8988T (cell line): ENCODE results near the gene PPARGC1A.

Experiments
- DNase-seq: peaks from one replicate; pipeline ENCODE4 v3.0.0; 2011

Gene PPARGC1A

GRCh38 chr4:23909671-23910070 lies 19.8 kb upstream of the PPARGC1A start:
- DNase-seq: no peak

DNA sequence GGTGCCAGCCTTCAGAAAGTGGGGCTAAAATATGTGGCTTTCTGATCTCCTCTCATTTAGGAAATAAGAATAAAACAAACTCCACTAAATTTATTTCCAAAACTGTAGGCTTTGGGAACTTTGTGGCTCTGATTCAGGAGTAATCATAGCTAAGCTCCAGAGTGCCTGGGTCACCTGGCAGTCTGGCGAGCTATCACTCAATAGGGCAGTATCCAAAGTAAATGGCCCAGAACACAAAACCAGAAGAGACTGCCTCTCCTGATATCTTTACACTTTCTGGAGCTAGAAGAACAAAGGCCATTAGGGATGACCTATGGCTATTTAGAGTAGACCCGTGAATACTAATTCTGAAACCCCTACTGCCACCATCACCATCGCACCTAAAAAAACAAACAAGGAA lies 17.0 kb upstream of the PPARGC1A start:
- DNase-seq: no peak

DNA sequence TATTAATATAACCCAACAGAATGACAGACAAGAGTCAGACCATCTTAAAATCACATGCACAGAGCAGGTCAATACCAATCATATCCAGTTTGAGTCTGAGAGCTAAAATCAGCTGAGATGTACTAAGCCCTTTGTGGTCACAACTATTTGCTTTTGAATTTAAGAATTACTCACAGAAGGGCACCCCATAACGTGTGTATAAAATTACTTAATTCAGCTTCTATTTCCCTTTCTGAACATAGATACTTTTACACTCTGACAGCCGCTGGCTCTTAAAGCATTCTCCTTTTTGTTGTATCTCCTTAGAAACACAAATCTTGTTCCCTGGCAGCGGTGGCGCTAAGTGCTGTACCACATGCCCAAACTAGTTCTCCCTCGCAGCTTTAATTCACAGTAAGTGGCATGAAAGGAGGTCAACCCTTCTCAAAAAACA lies 14.8 kb upstream of the PPARGC1A start:
- DNase-seq: no peak

- no peak for DNase-seq
Measured at GRCh38 chr4:23903859-23904438, 14.1 kb upstream of the PPARGC1A start.

DNA sequence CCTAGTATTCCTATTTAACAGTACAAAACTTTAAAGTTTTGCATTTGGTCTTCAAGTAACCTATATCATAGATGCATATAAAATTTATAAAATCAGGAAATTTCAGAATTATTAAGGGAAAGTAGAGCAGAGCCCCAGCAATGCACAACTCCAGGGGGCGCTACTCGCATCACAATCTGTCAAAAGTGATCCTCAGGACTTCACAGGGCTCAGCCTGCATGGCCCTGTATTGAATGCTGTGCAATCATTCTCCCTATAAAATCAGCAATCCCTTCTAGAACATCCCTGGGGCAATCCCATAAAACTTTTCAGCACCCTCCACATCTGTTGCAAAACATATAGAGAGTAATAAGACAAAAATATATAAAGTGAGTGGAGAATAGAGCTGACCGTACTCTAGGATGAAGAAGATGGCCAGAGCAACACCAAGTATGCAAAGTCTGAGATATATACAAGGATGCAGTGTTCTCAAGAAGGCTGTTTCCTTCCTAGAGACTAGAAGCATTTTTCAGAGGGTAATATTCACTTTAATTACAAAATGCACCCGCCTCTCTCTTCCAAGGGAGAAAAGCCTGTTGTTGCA lies 12.5 kb upstream of the PPARGC1A start:
- DNase-seq: no peak

- no peak for DNase-seq
Measured at GRCh38 chr4:23900636-23901035, 10.8 kb upstream of the PPARGC1A start.

DNA sequence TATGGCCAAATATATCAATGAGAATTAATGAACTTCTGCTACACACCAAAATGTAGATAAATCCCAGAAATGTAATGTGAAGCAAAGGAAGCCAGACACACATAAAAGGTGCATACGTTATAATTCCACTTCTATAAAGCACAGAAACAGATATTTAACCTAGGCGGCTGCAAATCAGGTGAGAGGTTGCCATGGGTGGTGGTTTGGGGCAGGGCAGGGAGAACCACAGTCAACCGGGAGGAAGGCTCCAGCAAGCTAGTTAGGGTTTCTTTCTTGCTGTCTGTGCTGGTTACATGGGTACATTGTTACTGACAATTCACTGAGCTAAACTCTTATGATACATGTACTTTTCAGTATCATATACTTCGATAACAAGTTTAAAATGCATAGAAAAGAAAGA lies 9.7 kb upstream of the PPARGC1A start:
- DNase-seq: no peak

DNA sequence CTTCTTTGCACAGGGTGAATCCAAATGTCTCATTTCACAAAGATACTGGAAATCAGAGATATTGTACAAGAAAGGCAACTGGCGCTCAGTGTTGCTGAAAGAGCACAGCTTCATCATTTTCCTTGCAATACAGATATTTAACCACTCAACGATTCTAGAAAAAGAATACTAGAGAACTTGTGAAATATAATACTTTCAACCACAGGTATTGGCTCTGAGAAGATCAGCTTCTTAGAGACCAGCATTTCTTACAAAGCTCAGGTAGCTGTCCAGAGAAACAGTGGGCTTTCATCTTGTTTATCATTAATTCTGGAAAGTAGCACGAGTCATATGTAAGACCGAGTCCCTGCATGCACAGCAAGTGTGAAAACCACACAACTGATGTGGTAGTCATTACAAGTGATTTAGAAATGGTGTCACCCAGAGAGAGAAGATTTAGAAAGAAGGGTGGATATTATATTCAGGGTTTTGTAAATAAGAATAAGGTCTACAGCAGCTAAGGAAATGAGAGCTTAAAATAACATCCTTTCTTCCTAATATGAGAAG lies 7.8 kb upstream of the PPARGC1A start:
- DNase-seq: no peak

DNA sequence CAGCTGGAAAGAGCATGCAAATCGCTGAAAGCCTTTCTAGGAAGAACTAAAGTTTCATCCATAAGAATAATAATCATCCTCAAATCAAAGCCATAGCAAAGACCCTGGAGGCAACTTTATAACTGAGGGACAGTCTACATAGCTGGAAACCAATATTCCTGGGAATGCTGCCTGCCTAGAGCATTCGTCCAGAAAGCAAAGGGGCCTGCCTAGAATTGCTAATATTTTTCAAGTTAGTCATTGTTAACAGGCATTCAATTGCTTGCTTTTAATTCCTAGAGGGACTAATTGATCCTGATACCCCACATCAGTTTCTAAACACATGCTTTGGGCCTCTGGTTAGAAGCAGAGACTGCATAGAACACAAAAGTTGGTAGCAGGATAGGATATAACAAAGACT lies 4.2 kb upstream of the PPARGC1A start:
- no peak for DNase-seq

DNA sequence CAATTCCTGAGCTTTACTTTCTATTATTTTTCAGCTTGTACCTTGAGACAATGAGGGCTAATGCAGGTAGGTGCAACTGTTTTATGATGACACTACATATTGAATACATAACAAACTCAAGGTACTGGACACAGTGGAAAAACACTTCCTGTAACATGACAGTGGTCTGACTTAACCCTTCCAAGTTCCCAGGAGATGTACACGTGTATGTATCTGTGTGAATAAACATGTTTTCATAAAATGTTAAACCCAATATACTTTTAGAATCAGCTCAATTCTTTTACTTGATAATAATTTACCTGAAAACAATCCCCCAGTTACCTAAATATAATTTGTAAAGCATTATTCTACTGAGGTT lies 1.2 kb upstream of the PPARGC1A start:
- DNase-seq: no peak

DNA sequence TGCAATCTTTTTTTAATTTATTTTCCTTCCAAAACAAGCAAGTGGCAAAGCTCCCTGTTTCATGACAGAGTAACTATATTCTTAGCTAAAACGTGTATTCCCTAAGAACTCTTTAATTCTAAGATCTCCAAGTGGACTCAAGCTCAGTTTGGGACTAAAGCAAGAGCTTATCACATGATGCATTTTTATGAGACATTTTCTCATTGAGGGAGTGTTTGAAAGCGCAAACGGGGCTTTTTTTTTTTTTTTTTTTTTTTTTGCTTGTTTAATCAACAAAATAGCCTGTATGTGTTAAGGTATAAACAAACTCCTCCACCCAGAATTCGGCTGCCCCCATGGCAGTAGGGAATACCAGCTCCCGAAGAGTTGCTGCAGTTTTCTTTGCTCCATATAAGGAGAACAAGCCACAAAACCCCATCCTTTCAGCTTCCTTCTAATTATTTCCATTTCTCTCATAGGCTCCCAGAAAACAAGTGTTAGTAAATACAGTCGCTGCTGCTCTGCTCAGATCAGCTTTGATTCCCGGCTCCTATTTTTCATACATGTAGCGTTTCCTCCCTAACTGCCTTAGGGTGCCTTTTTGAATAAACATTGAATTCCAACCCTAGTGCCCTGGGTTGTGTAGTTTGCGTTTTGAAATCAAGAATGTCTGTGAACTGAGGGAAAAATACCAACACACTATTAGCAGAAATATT lies 669 bp upstream of the PPARGC1A start:
- no peak for DNase-seq

GRCh38 chr4:23889391-23889790 lies 456 bp downstream of the PPARGC1A start:
- no peak for DNase-seq

- DNase-seq: no peak
Measured at GRCh38 chr4:23888421-23889319, 1.2 kb downstream of the PPARGC1A start.

GRCh38 chr4:23887989-23888388 lies 1.9 kb downstream of the PPARGC1A start:
- no peak for DNase-seq

- no peak for DNase-seq
Measured at GRCh38 chr4:23887173-23887572, 2.7 kb downstream of the PPARGC1A start.

- DNase-seq: no peak
Measured at GRCh38 chr4:23885943-23886590, 3.8 kb downstream of the PPARGC1A start.

DNA sequence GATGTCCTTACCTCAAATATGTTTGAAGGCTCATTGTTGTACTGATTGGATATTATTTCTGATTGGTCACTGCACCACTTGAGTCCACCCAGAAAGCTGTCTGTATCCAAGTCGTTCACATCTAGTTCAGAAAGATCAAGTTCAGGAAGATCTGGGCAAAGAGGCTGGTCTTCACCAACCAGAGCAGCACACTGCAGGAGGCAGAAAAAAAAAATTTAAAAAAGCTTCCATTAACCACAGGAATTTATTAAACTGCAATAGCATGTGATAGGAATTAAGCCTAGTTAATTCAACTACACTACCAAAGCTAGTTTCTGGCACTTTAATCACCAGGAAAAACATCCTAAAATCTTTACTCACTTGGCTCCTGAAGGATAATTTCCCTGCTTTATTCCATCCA lies 5.1 kb downstream of the PPARGC1A start:
- DNase-seq: no peak

- no peak for DNase-seq
Measured at GRCh38 chr4:23884261-23884660, 5.6 kb downstream of the PPARGC1A start.

DNA sequence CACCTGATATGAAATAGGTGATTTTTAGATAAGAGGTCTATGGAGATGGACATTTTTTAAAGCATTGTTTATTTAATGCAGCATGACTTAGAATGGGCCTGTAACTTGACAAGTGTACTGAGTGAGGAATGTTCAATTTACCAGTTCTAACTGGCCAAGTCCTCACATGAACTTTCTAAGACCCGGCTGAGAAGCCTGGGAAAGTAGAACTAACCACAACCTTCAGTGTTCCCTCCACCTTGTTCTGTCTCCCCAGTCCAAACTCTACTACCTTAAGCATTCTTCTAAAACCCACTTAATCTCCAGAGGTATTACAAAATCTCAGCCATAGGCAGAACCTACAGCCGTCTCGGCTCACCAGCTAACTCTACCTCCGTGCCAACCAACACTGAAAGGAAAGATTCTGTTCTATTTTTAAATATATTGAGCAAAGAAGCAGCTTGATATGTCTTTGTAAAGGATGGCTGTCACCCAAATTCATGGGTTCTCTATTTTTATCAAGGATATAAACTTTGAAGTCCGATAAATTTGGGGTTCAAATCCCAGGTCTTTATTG lies 6.8 kb downstream of the PPARGC1A start:
- DNase-seq: no peak

DNA sequence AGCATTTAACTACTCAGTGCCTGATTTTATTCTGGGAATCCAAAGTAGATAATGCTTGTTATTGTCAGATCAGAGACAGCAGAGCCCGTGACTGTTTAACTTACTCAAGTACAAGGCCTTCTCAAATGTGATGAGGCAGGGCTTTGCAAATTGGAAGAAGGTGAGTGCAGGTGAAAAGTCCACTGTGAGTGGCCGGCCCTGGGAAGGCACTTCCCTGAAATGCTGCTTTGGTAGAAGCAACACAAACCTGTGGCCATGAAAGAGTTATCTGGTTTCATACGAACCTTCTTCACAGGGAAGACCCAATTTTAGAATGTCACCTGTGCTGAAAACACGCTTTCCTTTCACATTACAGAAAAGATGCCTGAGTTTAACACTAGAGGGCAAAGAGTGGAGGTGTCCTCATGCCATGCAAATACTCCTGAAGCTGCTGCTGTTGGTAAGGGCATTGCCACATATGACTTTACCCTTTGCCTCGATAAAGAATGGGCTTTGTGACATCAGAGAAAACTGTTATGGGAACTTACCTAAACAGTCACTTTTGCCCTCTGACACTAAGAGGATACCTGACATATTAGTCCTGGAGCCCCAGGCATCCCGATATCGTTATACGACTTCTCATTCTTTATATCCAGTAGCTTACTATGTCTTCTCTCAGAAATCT lies 8.0 kb downstream of the PPARGC1A start:
- no peak for DNase-seq

- DNase-seq: no peak
Measured at GRCh38 chr4:23881052-23881501, 8.8 kb downstream of the PPARGC1A start.
